ENCODE data around the gene SLC16A10.
"Not testable (repeated sequence)": the region's sequence is repeated elsewhere in the genome, so short reads cannot be mapped to it uniquely, and the experiment has no call there.

The SLC16A10 gene

DNA sequence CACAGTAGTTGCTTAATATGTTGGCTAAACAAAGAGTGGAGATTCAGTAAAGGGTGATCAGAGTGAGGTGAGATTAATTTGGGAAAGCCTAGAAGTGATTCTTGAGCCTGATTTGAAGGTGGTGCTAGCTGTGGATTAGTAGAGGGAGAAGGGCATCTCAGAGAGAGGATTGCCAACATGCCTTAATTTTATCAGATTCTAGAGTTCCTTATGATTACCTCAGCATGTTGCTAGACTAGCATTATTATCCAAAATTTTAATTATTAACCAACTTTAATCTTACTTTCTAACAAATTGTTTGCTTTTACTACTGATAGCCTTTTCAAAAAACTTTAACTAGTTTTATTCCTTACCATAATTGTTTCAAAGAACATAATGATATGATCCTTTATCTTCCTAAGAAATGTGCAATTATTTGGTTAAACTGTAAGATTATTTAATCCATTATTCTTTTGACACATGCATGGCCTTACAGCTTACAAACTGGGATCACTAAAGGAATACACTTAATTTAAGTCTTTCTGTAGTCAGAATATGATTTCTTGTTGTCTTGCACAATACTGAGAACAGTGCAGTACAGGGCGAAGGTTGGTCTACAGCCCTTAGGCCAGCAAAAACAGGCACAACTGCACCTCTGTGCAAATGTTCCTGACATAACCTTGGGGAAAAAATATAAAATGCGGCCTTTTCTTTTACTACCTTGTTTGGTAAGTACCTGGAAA lies 88.9 kb downstream of the SLC16A10 start:
- in situ Hi-C loops (cut with MboI; ENCODE audit: low sequenced_read_pairs), result no loop called here

DNA sequence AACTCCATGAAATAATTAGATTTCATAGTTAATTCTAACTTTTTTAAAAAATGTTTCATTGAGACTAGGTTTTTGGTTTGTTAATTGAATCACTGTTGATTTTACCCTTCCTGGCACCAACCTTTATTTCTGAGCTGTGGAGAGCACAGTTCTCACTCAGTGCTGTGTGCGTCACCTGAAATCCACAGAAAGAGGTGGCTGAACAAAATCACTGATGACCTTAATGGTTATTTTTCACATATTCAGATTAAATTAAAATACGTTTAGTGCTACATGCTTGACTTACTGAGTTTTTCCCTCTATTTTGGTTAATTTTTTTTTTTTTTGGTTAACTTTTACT lies 89.4 kb downstream of the SLC16A10 start:
- in situ Hi-C loops (cut with MboI; ENCODE audit: low sequenced_read_pairs), result no loop called here

DNA sequence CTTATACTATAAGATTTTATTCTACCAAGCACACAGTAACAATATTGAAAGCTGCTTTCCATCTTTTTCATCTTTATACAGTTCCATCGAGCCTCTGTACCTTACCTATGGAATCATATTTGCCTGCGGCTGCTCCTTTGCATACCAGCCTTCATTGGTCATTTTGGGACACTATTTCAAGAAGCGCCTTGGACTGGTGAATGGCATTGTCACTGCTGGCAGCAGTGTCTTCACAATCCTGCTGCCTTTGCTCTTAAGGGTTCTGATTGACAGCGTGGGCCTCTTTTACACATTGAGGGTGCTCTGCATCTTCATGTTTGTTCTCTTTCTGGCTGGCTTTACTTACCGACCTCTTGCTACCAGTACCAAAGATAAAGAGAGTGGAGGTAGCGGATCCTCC lies 89.8 kb downstream of the SLC16A10 start:
- in situ Hi-C loops (cut with MboI; ENCODE audit: low sequenced_read_pairs), result no loop called here

DNA sequence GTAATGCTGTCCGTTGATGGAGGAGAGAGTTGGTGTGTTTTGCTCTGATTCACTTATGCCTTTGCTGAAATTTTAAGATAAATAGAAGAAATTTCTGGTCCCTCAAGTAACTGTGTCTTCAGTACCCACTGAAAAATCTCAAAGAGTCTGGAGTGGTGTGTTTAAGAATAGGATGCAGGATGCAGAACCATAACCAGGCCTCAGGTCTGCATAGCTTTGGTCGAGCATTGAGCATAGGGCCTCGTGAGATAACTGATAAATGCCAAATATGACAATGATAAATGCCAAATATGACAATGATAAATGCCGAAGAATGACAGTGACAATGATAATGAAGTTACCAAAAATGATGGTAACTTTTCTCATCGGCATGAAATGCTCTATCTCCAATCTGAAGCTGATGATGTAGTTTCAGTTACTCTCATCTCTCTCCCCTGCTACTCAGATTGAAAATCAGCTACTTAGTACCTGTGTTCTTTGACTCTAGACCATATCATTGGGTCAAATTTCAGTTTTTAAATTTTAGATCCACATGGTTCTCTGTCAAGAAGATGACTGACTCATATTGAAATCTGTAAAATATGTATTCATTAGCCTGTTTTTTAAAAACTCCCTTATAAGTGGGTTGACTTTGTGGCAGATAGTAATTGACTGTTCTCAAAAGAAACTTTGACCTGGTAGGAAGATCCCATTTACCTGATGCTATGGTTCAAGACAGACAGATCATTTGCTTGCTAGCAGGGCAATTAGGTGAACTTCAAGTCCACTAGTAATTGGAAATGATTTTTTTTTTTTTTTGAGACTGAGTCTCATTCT lies 96.6 kb downstream of the SLC16A10 start:
- in situ Hi-C loops (cut with MboI; ENCODE audit: low sequenced_read_pairs), result no loop called here

DNA sequence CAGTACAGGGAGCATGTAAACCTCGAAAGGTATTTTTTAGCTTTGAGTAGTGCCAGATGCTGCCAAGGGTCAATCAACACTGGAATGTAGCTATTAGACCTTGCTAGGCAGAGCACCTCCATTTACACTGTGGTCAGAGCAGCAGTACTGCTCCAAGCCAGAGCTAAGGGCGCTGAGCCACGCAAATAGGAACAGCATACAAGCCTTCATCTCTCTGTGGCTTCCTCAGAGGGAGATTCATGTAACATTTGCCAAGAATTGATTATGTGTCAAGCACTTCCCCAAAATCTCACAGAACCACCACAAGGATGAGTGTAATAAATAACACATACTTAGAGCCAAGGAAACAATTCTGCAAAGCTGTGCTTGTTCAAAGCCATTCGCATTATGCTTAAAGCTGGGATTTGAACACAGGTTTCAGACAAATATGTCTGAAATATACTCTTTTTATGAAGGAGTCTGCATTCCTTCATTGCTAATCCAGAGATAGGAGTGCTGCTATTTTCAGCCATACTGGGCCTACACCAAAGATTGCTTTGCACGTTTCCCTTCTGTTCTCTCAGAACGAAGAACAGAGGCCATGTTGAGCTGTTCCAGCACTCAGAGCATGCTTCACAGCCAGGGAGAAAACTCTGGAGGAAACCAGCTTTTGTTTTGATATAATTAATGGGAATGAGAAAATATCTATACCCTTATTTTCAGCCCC lies 97.7 kb downstream of the SLC16A10 start:
- in situ Hi-C loops (cut with MboI; ENCODE audit: low sequenced_read_pairs), result no loop called here

DNA sequence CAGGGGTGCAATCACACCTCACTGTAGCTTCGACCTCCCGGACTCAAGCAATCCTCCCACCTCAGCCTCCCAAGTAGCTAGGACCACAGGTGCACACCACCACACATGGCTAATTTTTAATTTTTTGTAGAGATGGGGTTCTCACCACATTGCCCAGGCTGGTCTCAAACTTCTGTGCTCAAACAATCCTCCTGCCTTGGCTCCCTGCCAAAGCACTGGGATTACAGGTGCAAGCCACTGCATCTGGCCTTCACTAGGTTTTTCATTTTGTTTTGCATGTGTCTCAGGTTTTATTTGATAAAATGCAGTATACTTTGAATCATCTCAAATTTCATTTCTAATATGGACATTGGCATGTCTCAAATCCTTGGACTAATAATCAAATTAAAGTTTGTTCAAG lies 98.7 kb downstream of the SLC16A10 start:
- in situ Hi-C loops (cut with MboI; ENCODE audit: low sequenced_read_pairs), result no loop called here

DNA sequence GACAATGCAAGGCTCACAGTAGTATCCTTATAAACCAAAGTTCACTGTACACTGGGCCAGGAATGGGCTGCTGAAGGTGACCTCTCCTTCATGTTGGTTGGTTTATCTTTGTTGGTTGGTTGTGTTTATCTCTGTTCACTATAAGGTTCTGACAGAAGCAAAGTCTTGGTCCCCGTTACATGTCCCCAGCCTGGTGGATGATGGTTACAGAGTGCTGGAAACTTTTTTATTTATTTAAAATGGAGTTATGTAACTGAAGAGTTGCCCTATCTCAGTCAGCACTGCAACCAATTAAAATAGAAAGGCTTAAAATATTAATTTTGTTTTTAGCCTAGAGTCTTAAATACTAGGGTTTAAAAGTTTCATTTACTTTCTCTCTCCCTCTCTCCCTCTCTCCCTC lies 100.6 kb downstream of the SLC16A10 start:
- in situ Hi-C loops (cut with MboI; ENCODE audit: low sequenced_read_pairs), result no loop called here

DNA sequence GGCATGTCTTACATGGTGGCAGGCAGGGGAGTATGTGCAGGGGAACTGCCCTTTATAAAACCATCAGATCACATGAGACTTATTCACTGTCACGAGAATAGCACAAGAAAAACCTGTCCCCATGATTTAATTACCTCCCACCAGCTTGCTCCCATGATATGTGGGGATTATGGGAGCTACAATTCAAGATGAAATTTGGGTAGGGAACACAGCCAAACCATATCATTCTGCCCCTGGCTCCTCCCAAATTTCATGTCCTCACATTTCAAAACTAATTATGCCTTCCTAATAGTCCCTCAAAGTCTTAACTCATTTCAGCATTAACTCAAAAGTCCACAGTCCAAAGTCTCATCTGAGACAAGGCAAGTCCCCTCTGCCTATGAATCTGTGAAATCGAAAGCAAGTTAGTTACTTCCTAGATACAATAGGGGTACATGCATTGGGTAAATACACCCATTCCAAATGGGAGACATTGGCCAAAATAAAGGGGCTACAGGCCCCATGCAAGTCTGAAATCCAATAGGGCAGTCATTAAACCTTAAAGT lies 102.4 kb downstream of the SLC16A10 start:
- in situ Hi-C loops (cut with MboI; ENCODE audit: low sequenced_read_pairs), result not testable (repeated sequence)

DNA sequence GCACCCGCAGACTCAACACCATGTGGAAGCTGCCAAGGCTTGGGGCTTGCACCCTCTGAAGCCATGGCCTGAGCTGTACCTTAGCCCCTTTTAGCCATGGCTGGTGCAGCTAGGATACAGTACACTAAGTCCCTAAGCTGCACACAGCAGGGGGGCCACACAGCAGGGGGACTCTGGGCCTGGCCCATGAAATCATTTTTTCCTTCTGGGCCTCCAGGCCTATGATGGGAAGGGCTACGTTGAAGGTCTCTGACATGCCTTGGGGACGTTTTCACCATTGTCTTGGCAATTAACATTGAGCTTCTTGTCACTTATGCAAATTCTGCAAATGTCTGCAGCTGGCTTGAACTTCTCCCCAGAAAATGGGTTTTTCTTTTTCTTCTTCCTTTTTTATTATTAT lies 103.3 kb downstream of the SLC16A10 start:
- in situ Hi-C loops (cut with MboI; ENCODE audit: low sequenced_read_pairs), result no loop called here

DNA sequence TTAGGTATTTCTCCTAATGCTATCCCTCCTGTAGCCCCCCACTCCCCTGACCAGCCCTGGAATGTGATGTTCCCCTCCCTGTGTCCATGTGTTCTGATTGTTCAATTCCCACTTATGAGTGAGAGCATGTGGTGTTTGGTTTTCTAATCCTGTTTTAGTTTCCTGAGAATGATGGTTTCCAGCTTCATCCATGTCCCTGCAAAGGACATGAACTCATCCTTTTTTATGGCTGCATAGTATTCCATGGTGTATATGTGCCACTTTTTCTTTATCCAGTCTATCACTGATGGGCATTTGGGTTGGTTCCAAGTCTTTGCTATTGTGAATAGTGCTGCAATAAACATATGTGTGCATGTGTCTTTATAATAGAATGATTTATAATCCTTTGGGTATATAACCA lies 103.8 kb downstream of the SLC16A10 start:
- in situ Hi-C loops (cut with MboI; ENCODE audit: low sequenced_read_pairs), result not testable (repeated sequence)

DNA sequence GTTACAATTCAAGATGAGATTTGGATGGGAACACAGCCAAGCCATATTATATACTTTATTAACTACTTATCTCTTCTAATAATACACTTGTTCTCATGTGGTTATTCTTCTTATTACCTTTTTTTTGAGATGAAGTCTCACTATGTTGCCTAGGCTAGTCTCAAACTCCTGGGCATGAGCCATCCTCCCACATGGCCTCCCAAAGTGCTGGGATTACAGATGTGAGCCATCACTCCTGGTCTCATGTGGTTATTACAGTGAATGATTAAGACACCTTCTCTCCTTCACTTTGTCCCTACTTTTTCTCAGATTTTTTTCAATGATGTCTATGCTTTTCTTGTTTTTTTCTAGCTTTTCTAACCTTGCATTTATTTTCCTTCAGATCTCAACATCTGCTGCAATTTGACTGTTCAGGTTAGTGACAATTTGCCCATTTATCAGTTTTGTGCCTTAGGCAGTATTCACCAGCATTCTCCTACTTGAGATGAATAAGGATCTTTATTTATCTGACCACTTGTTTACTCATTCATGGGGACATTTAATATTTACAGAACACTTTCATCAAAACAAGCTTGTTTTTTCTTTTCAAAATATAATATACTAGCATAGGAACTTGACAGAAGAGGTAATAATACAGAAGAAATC lies 105.7 kb downstream of the SLC16A10 start:
- in situ Hi-C loops (cut with MboI; ENCODE audit: low sequenced_read_pairs), result no loop called here

DNA sequence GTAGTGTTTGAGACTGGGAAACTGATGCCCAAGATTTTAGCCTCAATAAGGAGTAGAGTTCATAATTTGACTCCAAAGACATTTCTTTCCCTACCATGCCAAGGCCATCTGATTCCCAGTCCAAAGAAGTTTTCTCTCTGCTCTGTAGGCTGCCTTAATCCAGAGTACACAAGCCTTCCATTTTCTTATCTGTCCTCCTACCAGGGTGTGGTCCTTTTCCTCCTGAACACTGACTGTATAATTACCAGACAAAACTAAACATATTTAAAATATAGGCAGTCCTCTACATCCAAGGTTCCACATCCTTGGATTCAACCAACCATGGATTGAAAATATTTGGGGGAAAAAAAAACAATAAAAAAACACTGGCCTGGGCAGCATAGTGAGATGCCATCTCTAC lies 108.4 kb downstream of the SLC16A10 start:
- in situ Hi-C loops (cut with MboI; ENCODE audit: low sequenced_read_pairs), result no loop called here

DNA sequence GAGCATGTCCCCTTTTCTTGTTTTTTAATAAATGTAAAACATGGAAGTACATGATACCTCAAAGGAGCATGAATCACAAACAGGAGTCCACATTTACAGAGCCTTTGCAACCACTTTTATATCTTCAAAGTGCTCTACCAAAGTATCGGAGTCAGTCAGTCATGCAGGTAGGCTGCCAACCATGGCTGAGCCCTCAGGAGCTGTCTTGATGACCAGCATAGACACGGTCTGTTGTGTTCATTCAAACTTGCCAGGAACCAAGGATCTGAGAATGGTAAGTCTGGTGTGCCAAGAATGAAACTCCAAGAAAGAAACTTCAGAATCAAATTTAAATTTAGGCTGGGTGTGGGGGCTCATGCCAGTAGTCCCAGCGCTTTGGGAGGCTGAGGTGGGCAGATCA lies 111.5 kb downstream of the SLC16A10 start:
- in situ Hi-C loops (cut with MboI; ENCODE audit: low sequenced_read_pairs), result no loop called here

DNA sequence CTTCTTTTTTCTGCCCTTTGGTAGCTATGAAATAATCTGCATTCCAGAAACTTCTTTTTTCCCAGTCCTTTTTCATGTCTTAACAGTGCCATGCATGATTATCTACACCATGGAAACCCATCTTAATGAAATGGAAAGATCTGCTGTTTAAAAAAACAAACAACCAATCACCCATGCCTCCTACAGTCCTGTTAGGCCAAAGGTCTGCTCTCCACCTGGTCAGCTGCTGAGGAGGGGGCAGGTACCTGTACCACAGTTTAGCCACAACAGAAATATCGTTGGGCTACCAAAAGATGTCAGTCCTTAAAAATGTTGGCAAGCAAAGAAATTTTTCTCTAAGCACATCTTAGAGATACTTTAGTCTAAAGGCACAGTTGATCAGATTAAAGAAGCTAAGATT lies 112.6 kb downstream of the SLC16A10 start:
- in situ Hi-C loops (cut with MboI; ENCODE audit: low sequenced_read_pairs), result loop anchor here (25.0 kb wide), 1 partner anchor 663 kb away; no protein-coding TSS in a partner anchor

DNA sequence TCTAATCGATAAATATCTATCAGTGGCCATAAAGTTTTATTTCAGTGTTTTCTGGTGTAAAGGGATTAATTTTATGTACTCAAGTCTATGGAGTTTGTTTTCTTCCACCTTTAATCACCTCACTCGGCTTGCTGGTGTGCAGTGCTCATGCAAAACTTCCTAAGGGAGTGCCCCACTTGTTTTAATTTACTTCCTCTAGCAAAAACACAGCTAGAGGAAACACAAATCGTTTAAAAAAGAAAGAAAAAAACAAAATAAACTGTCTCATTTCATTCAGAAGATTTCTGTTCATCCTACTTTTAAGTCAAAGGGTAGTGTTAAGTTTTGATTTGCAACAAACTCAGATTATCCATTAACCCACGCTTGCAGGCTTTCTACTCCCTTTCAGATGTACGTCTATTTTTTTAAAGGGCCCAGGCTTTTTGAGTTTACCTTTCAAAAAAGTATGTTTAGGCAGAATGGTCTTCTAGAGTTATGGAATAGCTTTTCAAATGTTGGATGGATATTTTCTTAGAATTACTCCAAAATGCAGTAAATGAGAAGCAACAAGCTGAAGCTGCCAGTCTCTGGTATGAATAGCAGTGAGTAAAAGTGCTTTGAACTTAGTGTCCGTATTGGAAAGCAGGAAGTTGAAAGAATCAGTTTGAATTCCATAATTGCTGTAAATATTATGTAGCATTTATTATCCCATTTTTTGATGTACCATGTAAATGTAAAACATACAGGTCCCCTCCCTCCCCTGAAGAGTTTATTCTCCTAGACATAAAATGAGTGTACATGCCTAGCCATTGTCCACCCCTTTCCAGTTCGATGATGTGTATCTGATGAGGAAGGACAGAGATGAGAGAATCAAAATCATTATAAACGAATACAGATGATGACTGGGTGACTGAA lies 113.3 kb downstream of the SLC16A10 start:
- in situ Hi-C loops (cut with MboI; ENCODE audit: low sequenced_read_pairs), result loop anchor here (25.0 kb wide), 1 partner anchor 663 kb away; no protein-coding TSS in a partner anchor

DNA sequence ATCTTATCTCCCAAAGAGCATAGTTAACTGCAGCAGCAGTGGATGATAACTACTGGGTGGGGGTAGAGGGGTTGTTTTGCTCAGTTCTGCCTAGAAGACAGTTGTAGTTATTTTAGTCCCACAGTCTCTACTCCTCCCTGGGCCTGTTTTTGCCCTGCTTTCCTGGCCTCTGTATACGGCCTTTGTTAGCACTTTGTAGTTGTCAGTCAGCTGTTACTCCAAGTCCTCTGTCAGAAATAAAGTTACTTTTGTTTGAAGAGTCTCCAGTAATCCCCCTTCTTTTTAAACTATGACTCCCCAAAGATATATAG lies 113.9 kb downstream of the SLC16A10 start:
- in situ Hi-C loops (cut with MboI; ENCODE audit: low sequenced_read_pairs), result loop anchor here (25.0 kb wide), 1 partner anchor 664 kb away; no protein-coding TSS in a partner anchor

DNA sequence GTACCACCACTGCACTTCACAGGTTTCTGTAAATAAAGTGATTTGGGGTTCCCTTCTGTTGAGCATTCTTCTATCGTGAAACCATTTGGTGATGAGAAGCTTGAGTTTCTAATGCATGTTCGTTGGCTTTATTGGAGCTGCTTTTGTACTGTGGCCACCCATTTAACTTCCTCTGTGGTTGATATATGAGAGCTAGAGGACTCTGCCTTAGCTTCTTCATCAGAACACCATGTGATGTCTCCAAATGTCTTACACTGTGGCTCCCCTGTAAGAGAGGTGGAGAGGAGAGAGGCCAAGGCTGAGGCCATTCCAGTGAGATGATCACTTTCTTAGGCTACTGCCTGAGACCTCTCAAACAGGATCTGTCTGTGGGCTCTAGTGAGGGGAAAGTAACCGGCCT lies 114.5 kb downstream of the SLC16A10 start:
- in situ Hi-C loops (cut with MboI; ENCODE audit: low sequenced_read_pairs), result loop anchor here (25.0 kb wide), 1 partner anchor 664 kb away; no protein-coding TSS in a partner anchor

DNA sequence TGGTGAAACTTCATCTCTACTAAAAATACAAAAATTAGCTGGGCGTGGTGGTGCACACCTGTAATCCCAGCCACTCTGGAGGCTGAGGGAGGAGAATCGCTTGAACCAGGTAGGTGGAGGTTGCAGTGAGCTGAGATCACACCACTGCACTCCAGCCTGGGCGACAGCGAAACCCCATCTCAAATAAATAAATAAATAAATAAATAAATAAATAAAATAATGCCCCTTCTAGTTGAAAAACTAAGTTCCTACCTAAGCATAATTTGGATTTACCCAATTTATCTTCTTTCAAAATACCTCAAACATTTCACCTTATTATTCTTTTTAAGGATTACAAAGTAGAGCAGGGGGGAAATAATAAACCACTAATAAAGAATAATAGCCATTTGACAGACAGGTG lies 116.2 kb downstream of the SLC16A10 start:
- in situ Hi-C loops (cut with MboI; ENCODE audit: low sequenced_read_pairs), result loop anchor here (25.0 kb wide), 1 partner anchor 666 kb away; no protein-coding TSS in a partner anchor

DNA sequence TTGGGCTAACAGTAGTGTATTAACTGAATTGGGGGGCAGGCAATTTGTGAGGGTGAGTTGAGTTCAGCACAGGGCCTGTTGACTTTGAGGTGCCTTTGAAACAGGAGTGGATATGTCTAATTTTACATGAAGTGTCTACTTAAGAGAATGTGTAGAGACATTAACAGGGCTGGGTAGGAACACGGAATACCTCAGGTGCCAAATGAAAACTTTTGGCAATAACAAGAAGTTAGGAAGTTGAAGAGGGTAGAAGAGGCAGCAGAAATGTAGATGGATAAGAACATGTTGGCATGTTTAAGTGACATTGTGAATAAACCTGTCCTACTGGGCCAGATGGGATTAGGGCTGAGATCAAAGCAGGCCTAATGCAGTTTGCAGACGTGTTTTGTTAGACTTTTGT lies 117.0 kb downstream of the SLC16A10 start:
- in situ Hi-C loops (cut with MboI; ENCODE audit: low sequenced_read_pairs), result loop anchor here (25.0 kb wide), 1 partner anchor 667 kb away; no protein-coding TSS in a partner anchor

DNA sequence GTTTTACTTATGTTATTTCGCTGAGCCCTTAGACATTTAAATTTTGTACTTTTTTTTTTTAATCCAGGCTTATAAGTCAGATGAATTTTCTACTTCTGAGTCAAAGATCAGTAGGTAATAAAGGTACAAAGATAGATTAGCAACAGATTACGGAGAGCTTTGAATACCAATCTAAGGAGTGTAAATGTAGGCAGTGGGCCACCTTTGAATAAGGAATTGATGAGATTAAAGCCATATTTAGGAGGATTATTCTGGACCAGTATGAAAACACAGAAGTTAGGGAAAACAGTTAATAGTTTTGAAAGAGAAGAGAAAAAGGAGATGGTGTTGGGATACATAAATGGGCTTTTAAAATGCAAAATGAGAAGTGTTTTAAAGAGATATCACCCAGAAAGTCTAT lies 117.6 kb downstream of the SLC16A10 start:
- in situ Hi-C loops (cut with MboI; ENCODE audit: low sequenced_read_pairs), result loop anchor here (25.0 kb wide), 1 partner anchor 668 kb away; no protein-coding TSS in a partner anchor

Data from HL-60/S4 (cell line).